Esophagus squamous epithelium (tissue), 5 donors: ENCODE data around the gene MVB12B. TPM values are rescaled to one million over a fixed set of nuclear protein-coding genes. Genes with fewer than 3 reads are reported as not detected.

Experiments
- DNase-seq: peaks from one replicate; lab custom pipeline; 2025; lab: John Stamatoyannopoulos, UW
- H3K27ac ChIP-seq, 4 donors: fragments of 200-600 bp; sonication (generic); one replicate each; pipeline ENCODE4 v1.5.1; 2016 to 2019; ENCODE audit warnings: mild to moderate bottlenecking in 1 of 4
- H3K27me3 ChIP-seq, 4 donors: fragments of 200-600 bp; sonication (generic); 1 replicate in 3 of 4; 2 replicates in 1 of 4; pipeline versions ENCODE4 v1.5.1 to v1.6.0; 2017 to 2021; ENCODE audit warnings: antibody characterized with exemption in 1 of 4
- H3K36me3 ChIP-seq, 3 donors: fragments of 200-600 bp; sonication (generic); one replicate each; pipeline ENCODE4 v1.5.1; 2016 to 2019
- H3K4me1 ChIP-seq, 3 donors: fragments of 200-600 bp; sonication (generic); one replicate each; pipeline ENCODE4 v1.5.1; 2017 to 2019
- H3K4me3 ChIP-seq, 4 donors: fragments of 200-600 bp; sonication (generic); 1 replicate in 3 of 4; 2 replicates in 1 of 4; pipeline ENCODE4 v1.5.1; 2016 to 2019; ENCODE audit warnings: mild to moderate bottlenecking in 2 of 4, moderate library complexity in 1 of 4
- H3K9me3 ChIP-seq, 3 donors: fragments of 200-600 bp; sonication (generic); one replicate each; pipeline ENCODE4 v1.5.1; 2016 to 2019
- CTCF ChIP-seq, 6 experiments: fragments of 450-650 bp in 4 of 6; fragments of 200-600 bp in 2 of 6; sonication (generic) in 2 of 6; IDR thresholded peaks; one replicate each; pipeline ENCODE4 v1.5.1; 2016 to 2019; ENCODE audit warnings: antibody characterized with exemption in 6 of 6, mild to moderate bottlenecking in 4 of 6, moderate library complexity in 4 of 6
- POLR2A ChIP-seq, 4 donors: fragments of 450-650 bp; IDR thresholded peaks; one replicate each; pipeline ENCODE4 v1.6.1; 2017; ENCODE audit warnings: antibody characterized with exemption in 4 of 4, mild to moderate bottlenecking in 4 of 4, moderate library complexity in 3 of 4
- WGBS, 2 donors: methylation state at CpG; one replicate each; pipeline ENCODE4 v1.1.5; 2018; 5-methylcytosine and 5-hydroxymethylcytosine counted together
- intact Hi-C: fragments of 100-400 bp; cut with DNase I; formaldehyde crosslinking; loops from one replicate; pipeline ENCODE4 v1.15.0; 2022
- total RNA-seq, 4 donors: library from RNA; depleted of rRNA; stranded (reverse); fragments of >200 nt; gene quantifications; one replicate each; pipeline ENCODE4 v1.1.0, GENCODE V29; 2016
- donor health status: DM: yes; HTN: yes; CAD: no.

Gene MVB12B
- total RNA-seq, 4 donors from 2014 or later = 3.2 to 13.2 (median 5.3) TPM

GRCh38 chr9:126361810-126362238 is 35.2 kb downstream of the MVB12B start:
- DNase-seq = no peak
- no peak overlapping the region for H3K27ac ChIP-seq
- TF ChIP-seq CTCF (IDR thresholded peaks at IDR 0.05) (no peak), POLR2A (IDR thresholded peaks at IDR 0.05) (no peak)
- peaks cover 0 to 5% (median 0%) of the 10 kb centered on the region in 3 donors for H3K36me3 ChIP-seq
- no peak overlapping the region for H3K4me3 ChIP-seq
- peaks cover 0 to 25% (median 16%) of the 10 kb centered on the region in 3 donors for H3K9me3 ChIP-seq
- no peaks in the 10 kb centered on the region for H3K27me3 ChIP-seq
- 85 to 97% methylated on average over 3 of the region's 3 CpGs for WGBS, 2 donors
- H3K4me1 ChIP-seq = peaks cover 14 to 40% (median 14%) of the 10 kb centered on the region in 3 donors
- intact Hi-C loops = no loop called here

GRCh38 chr9:126363250-126363649 is 36.6 kb downstream of the MVB12B start:
- WGBS, 2 donors = 34 to 90% methylated on average over 6 of the region's 6 CpGs
- no peak for TF ChIP-seq POLR2A (IDR thresholded peaks at IDR 0.05)
- no peak for TF ChIP-seq CTCF (IDR thresholded peaks at IDR 0.05)
- intact Hi-C loops = no loop called here

GRCh38 chr9:126363847-126364671 is 37.4 kb downstream of the MVB12B start:
- no peak for DNase-seq
- intact Hi-C loops = no loop called here
- Histone ChIP-seq H3K4me1 (peaks cover 24 to 51% (median 26%) of the 10 kb centered on the region in 3 donors), H3K36me3 (peaks cover 0 to 5% (median 0%) of the 10 kb centered on the region in 3 donors), H3K27ac (peak overlapping the region in 3 of 4 donors; percentile 72 to 83 (median 74)), H3K9me3 (peaks cover 0 to 25% (median 16%) of the 10 kb centered on the region in 3 donors), H3K4me3 (no peak overlapping the region), H3K27me3 (no peaks in the 10 kb centered on the region)
- no peak for TF ChIP-seq CTCF (IDR thresholded peaks at IDR 0.05)
- no peak for TF ChIP-seq POLR2A (IDR thresholded peaks at IDR 0.05)
- WGBS, 2 donors = 41 to 66% methylated on average over 7 to 8 of the region's 8 CpGs

More at GRCh38 chr9:126363250-126363649, 36.6 kb downstream of the MVB12B start:
- Histone ChIP-seq H3K27ac (peak overlapping the region in 3 of 4 donors; percentile 72 to 83 (median 74)), H3K36me3 (peaks cover 0 to 5% (median 0%) of the 10 kb centered on the region in 3 donors), H3K4me3 (no peak overlapping the region), H3K27me3 (no peaks in the 10 kb centered on the region), H3K9me3 (peaks cover 0 to 25% (median 16%) of the 10 kb centered on the region in 3 donors), H3K4me1 (peaks cover 24 to 50% (median 25%) of the 10 kb centered on the region in 3 donors)
- no peak for DNase-seq

GRCh38 chr9:126365780-126366179 is 39.2 kb downstream of the MVB12B start:
- peak overlapping the region in 2 of 4 donors; percentile 22 to 85 for H3K27ac ChIP-seq
- H3K4me1 ChIP-seq = peaks cover 24 to 51% (median 26%) of the 10 kb centered on the region in 3 donors
- peaks cover 0 to 17% (median 16%) of the 10 kb centered on the region in 3 donors for H3K9me3 ChIP-seq
- DNase-seq = no peak
- TF ChIP-seq POLR2A (IDR thresholded peaks at IDR 0.05) (no peak), CTCF (IDR thresholded peaks at IDR 0.05) (no peak)
- H3K36me3 ChIP-seq = peaks cover 0 to 5% (median 0%) of the 10 kb centered on the region in 3 donors
- WGBS, 2 donors = 75 to 84% methylated on average over 3 of the region's 3 CpGs
- no peaks in the 10 kb centered on the region for H3K27me3 ChIP-seq
- intact Hi-C loops = no loop called here
- H3K4me3 ChIP-seq = no peak overlapping the region
